WERI-Rb-1 (cell line): Measurements from ENCODE around the gene C4orf50.
A peak's percentile ranks its signal among the peaks of the same experiment; 100 is the strongest.

ENCODE experiments used
- DNase-seq: peaks from one replicate; pipeline ENCODE4 v3.0.0-alpha.2; 2020
- H3K27ac ChIP-seq: fragments of 250-450 bp; sonication (Bioruptor Pico); 2 replicates; pipeline ENCODE4 v1.5.1; 2020; ENCODE audit warnings: mild to moderate bottlenecking, moderate library complexity
- H3K27me3 ChIP-seq: fragments of 250-450 bp; sonication (Bioruptor Pico); 2 replicates; pipeline ENCODE4 v1.5.1; 2021; ENCODE audit warnings: mild to moderate bottlenecking, low read depth, moderate library complexity; ENCODE audit not compliant: insufficient read depth, severe bottlenecking
- H3K36me3 ChIP-seq: fragments of 250-450 bp; sonication (Bioruptor Pico); 2 replicates; pipeline ENCODE4 v1.5.1; 2020; ENCODE audit warnings: mild to moderate bottlenecking, moderate library complexity
- H3K4me3 ChIP-seq: 2 replicates; pipeline ENCODE4 v1.5.1; 2011; ENCODE audit warnings: low read depth, mild to moderate bottlenecking, control low read depth, low read length
- H3K9me3 ChIP-seq: fragments of 250-450 bp; sonication (Bioruptor Pico); 2 replicates; pipeline ENCODE4 v1.5.1; 2021; ENCODE audit warnings: mild to moderate bottlenecking, moderate library complexity; ENCODE audit not compliant: severe bottlenecking
- TF ChIP-seq, protein P1 (sequence below): IDR thresholded peaks from 2 replicates; pipeline ENCODE4 v1.5.1; 2011; ENCODE audit warnings: low read depth, mild to moderate bottlenecking, control low read depth, inconsistent platforms, low read length

C4orf50 gene

GRCh38 chr4:5893591-5893990 lies 124.6 kb downstream of the C4orf50 start:
- Histone ChIP-seq H3K27ac (peak overlapping the region; percentile 43), H3K36me3 (peaks cover 4% of the 10 kb centered on the region), H3K27me3 (no peaks in the 10 kb centered on the region), H3K4me3 (peak overlapping the region; percentile 42), H3K9me3 (peaks cover 6% of the 10 kb centered on the region)
- no peak for DNase-seq
- TF ChIP-seq, protein P1, sequence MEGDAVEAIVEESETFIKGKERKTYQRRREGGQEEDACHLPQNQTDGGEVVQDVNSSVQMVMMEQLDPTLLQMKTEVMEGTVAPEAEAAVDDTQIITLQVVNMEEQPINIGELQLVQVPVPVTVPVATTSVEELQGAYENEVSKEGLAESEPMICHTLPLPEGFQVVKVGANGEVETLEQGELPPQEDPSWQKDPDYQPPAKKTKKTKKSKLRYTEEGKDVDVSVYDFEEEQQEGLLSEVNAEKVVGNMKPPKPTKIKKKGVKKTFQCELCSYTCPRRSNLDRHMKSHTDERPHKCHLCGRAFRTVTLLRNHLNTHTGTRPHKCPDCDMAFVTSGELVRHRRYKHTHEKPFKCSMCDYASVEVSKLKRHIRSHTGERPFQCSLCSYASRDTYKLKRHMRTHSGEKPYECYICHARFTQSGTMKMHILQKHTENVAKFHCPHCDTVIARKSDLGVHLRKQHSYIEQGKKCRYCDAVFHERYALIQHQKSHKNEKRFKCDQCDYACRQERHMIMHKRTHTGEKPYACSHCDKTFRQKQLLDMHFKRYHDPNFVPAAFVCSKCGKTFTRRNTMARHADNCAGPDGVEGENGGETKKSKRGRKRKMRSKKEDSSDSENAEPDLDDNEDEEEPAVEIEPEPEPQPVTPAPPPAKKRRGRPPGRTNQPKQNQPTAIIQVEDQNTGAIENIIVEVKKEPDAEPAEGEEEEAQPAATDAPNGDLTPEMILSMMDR, result no peak; the same call in 1 of the 2 replicates

DNA sequence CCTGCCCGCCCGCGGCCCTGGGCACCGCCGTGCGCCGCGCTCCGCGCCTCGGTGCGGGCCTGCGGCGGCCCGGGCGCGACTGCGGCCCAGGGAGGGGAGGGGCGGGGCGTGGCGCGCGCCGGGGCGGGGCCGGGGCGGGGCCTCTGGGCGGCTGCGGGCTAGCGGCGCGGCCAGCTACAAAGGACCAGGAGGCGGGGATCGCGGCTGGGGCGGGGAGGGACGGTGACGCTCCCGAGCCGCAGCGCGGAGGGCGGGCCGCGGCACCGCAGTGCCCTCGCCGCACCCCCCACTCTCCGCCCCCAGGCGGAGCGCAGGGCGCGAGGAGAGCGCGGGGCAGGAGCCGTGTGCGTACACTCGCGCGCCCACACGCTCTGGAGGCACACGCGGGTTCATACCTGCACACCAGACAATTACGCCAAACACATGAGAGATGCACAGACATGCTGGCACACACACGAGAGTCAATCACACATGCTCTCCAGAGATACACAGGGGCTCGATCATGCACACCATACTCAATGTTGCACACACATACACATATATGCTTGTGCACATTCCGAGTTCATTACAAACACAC lies 125.1 kb downstream of the C4orf50 start, which contains the start of gene CRMP1:
Gene CRMP1, minus strand, starts transcription at position 83 of the 577 bp plus-strand sequence. CDS start 117 bp downstream, outside the sequence.
- peak within 1 kb of the TSS; percentile 88 for H3K4me3 ChIP-seq
- H3K27me3 ChIP-seq, result no peaks in the 10 kb centered on the region
- H3K27ac ChIP-seq, result peak within 1 kb of the TSS; percentile 97
- TF ChIP-seq, protein P1, result no peak
- peak; percentile 90 for DNase-seq
- peaks cover 6% of the 10 kb centered on the region for H3K36me3 ChIP-seq
- peaks cover 6% of the 10 kb centered on the region for H3K9me3 ChIP-seq

GRCh38 chr4:5892323-5893003 lies 125.8 kb downstream of the C4orf50 start:
- Histone ChIP-seq H3K9me3 (peaks cover 6% of the 10 kb centered on the region), H3K4me3 (peak overlapping the region; percentile 88), H3K36me3 (peaks cover 10% of the 10 kb centered on the region), H3K27me3 (no peaks in the 10 kb centered on the region), H3K27ac (peak overlapping the region; percentile 97)
- peak; percentile 65 for DNase-seq
- TF ChIP-seq, protein P1, result no peak

GRCh38 chr4:5891563-5892322 lies 126.5 kb downstream of the C4orf50 start:
- no peaks in the 10 kb centered on the region for H3K27me3 ChIP-seq
- peaks cover 17% of the 10 kb centered on the region for H3K36me3 ChIP-seq
- H3K9me3 ChIP-seq, result peaks cover 2% of the 10 kb centered on the region
- TF ChIP-seq, protein P1, result no peak
- H3K27ac ChIP-seq, result peak overlapping the region; percentile 97
- H3K4me3 ChIP-seq, result peak overlapping the region; percentile 88
- DNase-seq, result peak; percentile 59

- TF ChIP-seq, protein P1, result no peak
- Histone ChIP-seq H3K36me3 (peaks cover 33% of the 10 kb centered on the region), H3K27me3 (no peaks in the 10 kb centered on the region), H3K9me3 (no peaks in the 10 kb centered on the region), H3K27ac (peak overlapping the region; percentile 97), H3K4me3 (peak overlapping the region; percentile 88)
- peak; percentile 97 for DNase-seq
Observed at GRCh38 chr4:5890063-5890727, 128.0 kb downstream of the C4orf50 start.
